CD4-positive, alpha-beta T cell treated with Interleukin-10 for 1 hour (primary cell): ENCODE measurements around the gene GYPC.
A peak's percentile ranks its signal among the peaks of the same experiment; 100 is the strongest.
"Not testable (repeated sequence)": the region's sequence is repeated elsewhere in the genome, so short reads cannot be mapped to it uniquely, and the experiment has no call there.

Experiments
- DNase-seq: peaks from one replicate; pipeline ENCODE4 v3.0.0-alpha.2; 2020

Gene GYPC

GRCh38 chr2:126655500-126656430 is at the start of gene GYPC:
TSS of gene GYPC (plus strand) at chr2:126656158. CDS start at chr2:126656264, 106 bp downstream.
- DNase-seq: peak; percentile 56

GRCh38 chr2:126614524-126615227 is 41.3 kb upstream of the GYPC start:
- no peak for DNase-seq

- DNase-seq: no peak
Measured at GRCh38 chr2:126616606-126617069, 39.3 kb upstream of the GYPC start.

- no peak for DNase-seq
Measured at GRCh38 chr2:126620302-126620701, 35.7 kb upstream of the GYPC start.

- no peak for DNase-seq
Measured at GRCh38 chr2:126623000-126623399, 33.0 kb upstream of the GYPC start.

- DNase-seq: no peak
Measured at GRCh38 chr2:126627643-126628042, 28.3 kb upstream of the GYPC start.

GRCh38 chr2:126634273-126634861 is 21.6 kb upstream of the GYPC start:
- peak; percentile 40 for DNase-seq

GRCh38 chr2:126635281-126635680 is 20.7 kb upstream of the GYPC start:
- DNase-seq: no peak

- DNase-seq: no peak
Measured at GRCh38 chr2:126635736-126636135, 20.2 kb upstream of the GYPC start.

- no peak for DNase-seq
Measured at GRCh38 chr2:126637386-126637785, 18.6 kb upstream of the GYPC start.

GRCh38 chr2:126638746-126639145 is 17.2 kb upstream of the GYPC start:
- DNase-seq: no peak

- DNase-seq: no peak
Measured at GRCh38 chr2:126639276-126639675, 16.7 kb upstream of the GYPC start.

GRCh38 chr2:126641294-126641693 is 14.7 kb upstream of the GYPC start:
- DNase-seq: not testable (repeated sequence)

- DNase-seq: no peak
Measured at GRCh38 chr2:126642031-126642430, 13.9 kb upstream of the GYPC start.

- DNase-seq: no peak
Measured at GRCh38 chr2:126643431-126643830, 12.5 kb upstream of the GYPC start.

- no peak for DNase-seq
Measured at GRCh38 chr2:126643972-126644371, 12.0 kb upstream of the GYPC start.

GRCh38 chr2:126644630-126645191 is 11.2 kb upstream of the GYPC start:
- no peak for DNase-seq

GRCh38 chr2:126645211-126645618 is 10.7 kb upstream of the GYPC start:
- no peak for DNase-seq

- DNase-seq: no peak
Measured at GRCh38 chr2:126646026-126646425, 9.9 kb upstream of the GYPC start.

GRCh38 chr2:126647714-126648344 is 8.1 kb upstream of the GYPC start:
- not testable (repeated sequence) for DNase-seq

GRCh38 chr2:126648345-126648786 is 7.6 kb upstream of the GYPC start:
- DNase-seq: not testable (repeated sequence)

- DNase-seq: no peak
Measured at GRCh38 chr2:126649101-126649500, 6.9 kb upstream of the GYPC start.

GRCh38 chr2:126650994-126651393 is 5.0 kb upstream of the GYPC start:
- no peak for DNase-seq
